Retina (tissue), 1 donor: ENCODE results near the gene ESPN.
"Not testable (repeated sequence)": the region's sequence is repeated elsewhere in the genome, so short reads cannot be mapped to it uniquely, and the experiment has no call there.

Experiments
- DNase-seq: peaks from one replicate; pipeline ENCODE4 v3.0.0-alpha.2; 2016

The ESPN gene

GRCh38 chr1:6424619-6425593 is at the start of gene ESPN:
Gene ESPN, plus strand, starts transcription at chr1:6424776. Its CDS starts 180 bp downstream, at chr1:6424956.
- peak; percentile 46 for DNase-seq

- DNase-seq = no peak
These were observed 46.4 kb upstream of the ESPN start for GRCh38 chr1:6378096-6378746.

DNA sequence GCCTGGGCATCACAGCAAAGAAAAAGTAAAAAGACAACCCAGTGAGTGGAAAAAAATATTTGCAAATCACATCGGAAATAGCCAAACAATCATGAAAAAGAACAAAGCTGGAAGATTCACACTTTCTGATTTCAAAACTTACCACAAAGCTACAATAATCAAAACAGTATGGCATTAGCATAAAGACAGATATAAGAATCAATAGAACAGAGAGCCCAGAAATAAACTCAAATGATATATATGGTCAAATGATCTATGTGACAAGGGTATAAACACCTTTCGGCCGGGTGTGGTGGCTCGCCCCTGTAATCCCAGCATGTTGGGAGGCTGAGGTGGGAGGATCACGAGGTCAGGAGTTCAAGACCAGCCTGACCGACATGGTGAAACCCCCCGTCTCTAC is 44.5 kb upstream of the ESPN start:
- DNase-seq = no peak

GRCh38 chr1:6384135-6384534 is 40.4 kb upstream of the ESPN start:
- no peak for DNase-seq

DNA sequence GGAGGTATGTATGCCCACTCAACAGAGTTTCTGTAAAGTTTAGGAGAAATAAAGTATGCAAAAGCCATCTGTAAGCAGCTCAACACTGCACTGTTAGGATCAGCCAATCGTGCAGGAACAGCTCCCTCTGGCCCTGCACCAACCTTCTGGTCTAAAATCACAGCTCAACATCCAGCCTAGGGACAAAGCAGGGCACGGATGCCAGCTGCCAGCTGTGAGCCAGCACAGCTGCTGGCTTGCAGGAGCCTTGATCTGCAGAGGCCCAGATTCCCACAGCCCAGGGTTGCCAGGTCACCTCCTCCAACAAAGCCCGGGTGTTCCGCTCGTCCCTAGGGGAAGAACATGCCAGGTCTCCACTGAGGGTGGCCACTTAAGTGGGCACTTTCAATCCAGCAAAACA is 39.6 kb upstream of the ESPN start:
- DNase-seq = no peak

DNA sequence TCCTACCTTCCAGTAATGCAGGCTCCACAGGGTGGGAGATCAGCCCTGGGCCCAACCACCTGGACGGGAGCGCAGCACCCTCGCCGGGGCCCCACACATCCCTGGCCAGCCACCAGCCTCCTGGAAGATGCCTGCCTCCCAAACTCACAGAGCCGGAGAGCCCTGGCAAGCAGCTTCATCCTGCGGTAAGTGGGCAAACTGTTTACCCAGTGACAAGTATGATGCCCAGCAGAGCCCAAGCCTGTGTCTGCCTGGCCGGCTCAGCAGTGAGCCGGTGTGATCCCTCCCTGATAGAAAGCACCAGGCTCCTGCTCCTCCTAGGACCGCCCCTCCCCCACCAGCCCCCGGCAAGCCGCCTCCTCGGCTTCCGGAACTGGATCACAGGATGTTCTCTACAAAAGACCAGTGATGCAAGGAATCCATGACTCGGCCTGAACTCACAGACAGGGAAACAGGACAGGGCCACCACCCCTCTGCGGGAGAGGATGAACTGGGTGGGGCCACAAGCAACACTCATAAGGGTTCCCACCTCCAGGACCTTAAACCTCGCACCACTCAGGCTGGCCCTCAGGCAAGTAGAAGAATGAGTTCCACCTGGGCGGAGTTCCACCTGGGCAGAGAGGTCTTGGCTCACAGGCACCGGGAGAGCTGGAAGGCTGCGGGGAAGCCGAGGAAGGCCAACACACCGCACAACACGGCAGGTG is 38.9 kb upstream of the ESPN start:
- DNase-seq = peak; percentile 43

DNA sequence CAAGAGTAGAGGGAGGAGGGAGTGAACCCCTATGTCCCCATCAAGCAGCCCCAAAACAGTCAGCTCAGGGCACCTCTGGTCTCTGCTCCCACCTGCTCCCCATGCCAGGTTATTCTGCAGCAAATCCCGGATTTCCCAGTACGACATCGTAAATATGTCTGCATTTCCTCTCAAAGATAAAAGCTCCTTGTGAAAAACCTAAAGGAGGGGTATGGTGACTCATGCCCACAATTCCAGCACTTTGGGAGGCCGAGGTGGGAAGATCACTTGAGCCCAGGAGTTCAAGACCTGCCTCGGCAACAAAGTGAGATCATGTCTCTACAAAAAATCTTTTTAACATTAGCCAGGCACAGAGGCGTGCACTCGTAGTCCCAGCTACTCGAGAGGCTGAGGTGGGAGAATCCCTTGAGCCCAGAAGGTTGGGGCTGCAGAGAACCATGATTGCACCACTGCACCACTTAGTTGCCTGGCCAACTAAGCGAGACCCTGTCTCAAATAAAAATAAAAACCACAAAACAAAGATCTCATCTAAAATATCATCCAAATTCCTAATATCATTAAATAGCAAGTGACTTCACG is 38.1 kb upstream of the ESPN start:
- no peak for DNase-seq

DNA sequence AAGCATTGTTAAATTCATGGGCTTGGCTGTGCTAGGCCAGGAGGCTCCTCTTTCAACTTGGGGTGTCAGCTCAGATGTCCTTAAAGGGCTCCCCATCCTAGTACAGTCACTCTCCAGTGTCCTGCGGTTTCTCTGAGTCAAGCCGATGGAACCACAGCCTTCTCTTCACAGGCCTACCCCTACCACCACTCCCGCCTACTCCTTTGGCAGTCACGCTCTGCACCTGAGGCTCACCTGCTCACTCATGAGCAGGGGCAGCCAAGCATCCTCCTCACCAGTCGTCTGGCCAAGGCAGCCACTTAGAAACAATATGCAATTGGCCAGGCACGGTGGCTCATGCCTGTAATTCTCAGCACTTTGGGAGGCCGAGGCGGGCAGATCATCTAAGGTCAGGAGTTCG is 34.6 kb upstream of the ESPN start:
- DNase-seq = no peak

- peak; percentile 70 for DNase-seq
These were observed 32.4 kb upstream of the ESPN start for GRCh38 chr1:6391951-6392808.

DNA sequence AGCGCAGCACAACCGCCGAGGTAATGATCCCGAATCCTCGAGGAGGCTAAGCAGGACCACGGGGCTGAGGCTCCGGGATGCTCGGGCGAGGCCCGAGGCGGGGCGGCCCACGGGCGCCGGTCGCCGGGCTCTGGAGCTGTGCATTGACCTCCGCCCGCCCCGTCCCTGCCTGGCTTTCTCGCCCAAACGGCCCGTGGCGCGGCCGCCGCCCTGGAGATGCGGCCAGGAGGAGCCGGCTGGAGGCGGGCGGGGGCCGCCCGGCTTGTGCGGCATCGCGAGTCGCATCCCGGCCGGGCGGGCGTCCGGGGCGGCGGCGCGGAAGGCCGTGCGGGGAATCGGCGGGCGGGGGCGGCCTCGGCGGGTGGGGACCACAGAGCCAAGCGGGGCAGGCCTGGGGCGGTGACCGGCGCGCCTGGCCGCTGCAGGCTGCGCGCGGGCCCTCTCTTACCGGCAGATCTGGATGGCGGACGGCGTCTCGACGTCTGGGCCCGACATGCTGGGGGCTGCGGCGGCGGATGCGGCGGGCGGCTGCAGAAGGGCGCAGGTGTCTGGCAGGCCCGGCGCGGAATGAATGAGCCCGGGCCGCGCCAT is 31.7 kb upstream of the ESPN start:
- DNase-seq = no peak

DNA sequence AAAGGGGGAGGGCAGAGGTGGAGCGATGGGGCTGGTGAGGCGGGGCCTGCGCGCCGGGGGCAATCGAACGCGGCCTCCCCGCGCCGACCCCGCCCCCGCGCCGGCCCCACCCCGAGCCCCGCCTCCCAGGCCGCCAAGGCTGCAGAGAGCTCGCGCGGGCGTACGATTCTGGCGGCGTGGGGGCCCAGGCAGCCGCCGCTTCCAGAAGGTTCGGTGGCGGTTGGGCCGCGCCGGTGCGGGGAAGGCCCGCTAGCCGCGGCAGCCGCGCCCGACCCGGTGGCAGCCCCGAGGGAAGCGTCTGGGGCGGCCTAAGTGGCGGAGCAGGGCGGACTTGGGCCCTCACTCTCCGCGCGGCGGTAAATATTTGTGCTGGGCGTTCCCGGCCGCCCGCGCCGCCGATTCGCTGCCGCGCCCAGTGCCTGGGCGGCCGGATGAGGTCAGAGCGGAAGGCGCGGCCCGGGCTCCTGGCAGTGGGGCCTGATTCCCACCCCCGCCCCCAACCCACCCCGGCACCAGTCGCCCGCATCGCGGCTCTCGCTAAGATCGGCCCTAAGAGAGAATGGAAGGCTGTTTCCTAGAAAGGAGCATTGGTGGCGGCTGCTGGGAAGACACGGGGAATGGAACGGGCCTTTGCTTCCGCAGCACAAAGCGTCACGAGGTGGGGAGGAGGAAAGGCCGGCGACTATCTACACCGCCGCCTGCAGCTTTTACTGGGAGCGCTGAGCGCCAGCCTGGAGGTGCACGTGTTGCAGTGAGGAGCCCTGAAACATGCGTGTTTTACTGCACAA is 31.0 kb upstream of the ESPN start, which contains the start of gene ACOT7:
Gene ACOT7 (minus strand): TSS at position 368 of the 788 bp plus-strand sequence. CDS start 368 bp downstream, outside the sequence.
- peak; percentile 96 for DNase-seq

DNA sequence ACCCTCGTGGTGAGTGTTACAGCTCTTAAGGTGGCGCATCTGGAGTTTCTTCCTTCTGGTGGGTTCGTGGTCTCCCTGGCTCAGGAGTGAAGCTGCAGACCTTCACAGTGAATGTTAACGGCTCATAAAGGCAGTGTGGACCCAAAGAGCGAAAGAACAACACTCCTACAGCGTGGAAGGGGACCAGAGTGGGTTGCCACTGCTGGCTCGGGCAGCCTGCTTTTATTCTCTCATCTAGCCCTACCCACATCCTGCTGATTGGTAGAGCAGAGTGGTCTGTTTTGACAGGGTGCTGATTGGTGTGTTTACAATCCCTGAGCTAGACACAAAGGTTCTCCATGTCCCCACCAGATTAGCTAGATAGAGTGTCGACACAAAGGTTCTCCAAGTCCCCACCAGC is 29.4 kb upstream of the ESPN start:
- not testable (repeated sequence) for DNase-seq

GRCh38 chr1:6395781-6396244 is 28.8 kb upstream of the ESPN start:
- not testable (repeated sequence) for DNase-seq

DNA sequence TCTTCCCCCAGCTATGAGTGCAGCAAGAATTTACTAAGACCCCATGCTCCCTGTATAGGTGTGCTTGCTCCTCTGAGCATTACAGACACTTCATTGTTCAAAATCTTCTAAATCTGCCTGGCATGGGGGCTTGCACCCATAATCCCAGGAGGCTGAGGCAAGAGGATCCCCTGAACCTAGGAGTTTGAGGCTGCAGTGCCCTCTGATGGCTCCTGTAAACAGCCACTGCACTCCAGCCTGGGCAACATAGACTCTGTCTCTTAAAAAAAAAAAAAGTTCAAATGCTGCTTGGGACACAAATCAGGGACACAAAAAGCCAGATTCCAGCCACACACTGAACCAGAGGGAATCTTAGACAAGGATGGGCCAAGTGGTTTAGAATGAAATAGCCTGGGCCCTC is 27.6 kb upstream of the ESPN start:
- no peak for DNase-seq

- DNase-seq = no peak
These were observed 26.6 kb upstream of the ESPN start for GRCh38 chr1:6397844-6398441.

DNA sequence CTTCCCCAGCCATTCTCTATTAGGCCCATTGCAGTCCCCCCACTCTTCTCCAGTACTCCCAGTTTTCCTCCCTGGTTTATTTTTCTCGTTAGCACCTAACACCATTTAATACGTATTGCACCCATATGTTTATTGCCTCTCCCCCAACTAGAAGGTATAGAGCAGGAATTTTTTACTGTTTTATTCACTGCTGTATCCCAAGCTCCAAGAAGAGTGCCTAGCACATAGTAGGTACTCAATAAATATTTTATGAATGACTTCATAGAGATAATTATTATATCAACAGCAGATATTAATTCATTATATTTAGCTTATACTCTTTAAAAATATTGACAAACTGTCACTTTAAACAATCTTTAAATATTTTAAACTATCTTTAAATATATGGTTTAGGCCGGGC is 25.3 kb upstream of the ESPN start:
- DNase-seq = no peak

GRCh38 chr1:6401673-6402072 is 22.9 kb upstream of the ESPN start:
- no peak for DNase-seq

DNA sequence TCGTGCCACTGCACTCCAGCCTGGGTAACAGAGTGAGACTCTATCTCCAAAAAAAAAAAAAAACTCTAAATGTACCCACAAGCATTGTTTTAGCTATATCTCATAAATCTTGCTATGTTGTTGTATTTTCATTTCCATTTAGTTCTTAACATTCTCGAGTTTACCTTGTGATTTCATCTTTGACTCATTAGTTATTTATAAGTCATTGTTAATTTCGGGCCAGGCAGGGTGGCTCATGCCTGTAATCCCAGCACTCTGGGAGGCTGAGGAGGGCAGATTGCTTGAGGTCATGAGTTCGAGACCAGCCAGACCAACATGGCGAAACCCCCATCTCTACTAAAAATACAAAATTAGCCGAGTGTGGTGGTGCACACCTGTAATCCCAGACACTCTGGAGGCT is 16.6 kb upstream of the ESPN start:
- no peak for DNase-seq

DNA sequence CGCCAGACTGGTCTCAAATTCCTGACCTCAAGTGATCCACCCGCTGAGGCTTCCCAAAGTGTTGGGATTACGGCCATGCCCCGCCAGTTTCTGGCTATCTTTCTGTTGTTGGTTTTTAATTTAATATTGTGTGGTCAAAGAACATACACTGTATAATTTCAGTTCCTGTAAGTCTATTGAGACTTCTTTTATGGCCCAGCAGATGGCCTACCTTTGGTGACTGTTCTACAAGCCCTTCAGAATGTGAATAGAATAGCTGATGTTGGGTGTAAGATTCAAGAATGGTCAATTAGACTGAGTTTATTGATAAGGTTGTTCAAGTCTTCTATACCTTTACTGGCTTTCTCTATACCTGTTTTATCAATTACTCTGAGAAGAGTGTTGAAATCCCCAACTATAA is 15.5 kb upstream of the ESPN start:
- DNase-seq = no peak

DNA sequence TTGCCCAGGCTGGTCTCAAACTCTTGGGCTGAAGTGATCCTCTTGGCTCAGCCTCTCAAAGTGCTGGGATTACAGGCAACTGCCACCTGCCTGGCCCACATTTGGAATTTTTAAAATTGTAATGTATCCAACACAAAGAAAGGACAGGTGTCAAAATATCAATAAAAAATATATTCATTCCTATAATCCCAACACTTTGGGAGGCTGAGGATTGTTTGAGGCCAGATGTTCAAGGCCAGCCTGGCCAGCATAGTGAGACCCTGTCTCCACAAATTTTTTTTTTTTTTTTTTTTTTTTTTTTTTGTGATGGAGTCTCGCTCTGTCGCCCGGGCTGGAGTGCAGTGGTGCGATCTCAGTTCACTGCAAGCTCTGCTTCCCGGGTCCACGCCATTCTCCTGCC is 14.8 kb upstream of the ESPN start:
- DNase-seq = no peak
